Small intestine (tissue), 7 donors: Measurements from ENCODE around the gene STEAP1B. TPM values are rescaled to one million over a fixed set of nuclear protein-coding genes. Genes with fewer than 3 reads are reported as not detected.

ENCODE experiments used
- DNase-seq, 2 donors: peaks; one replicate each; pipeline versions ENCODE4 v3.0.0 to v3.0.0-alpha.2; 2013
- FAIRE-seq: peaks from 2 replicates; lab custom pipeline; 2012; peaks lifted over from hg19 to GRCh38; lab: Jason Lieb, UNC
- H3K27ac ChIP-seq, 3 donors: one replicate each; pipeline ENCODE4 v1.5.1; 2013; ENCODE audit warnings: low read length in 2 of 3, mild to moderate bottlenecking in 2 of 3, control low read depth in 1 of 3, inconsistent platforms in 1 of 3, low read depth in 1 of 3, moderate library complexity in 1 of 3
- H3K27me3 ChIP-seq, 3 donors: one replicate each; pipeline ENCODE4 v1.6.1; 2013; ENCODE audit warnings: low read length in 3 of 3, inconsistent platforms in 1 of 3; ENCODE audit not compliant: control insufficient read depth in 3 of 3, insufficient read depth in 3 of 3
- H3K36me3 ChIP-seq, 3 donors: one replicate each; pipeline ENCODE4 v1.6.1; 2013; ENCODE audit warnings: low read length in 3 of 3, inconsistent platforms in 1 of 3, low read depth in 1 of 3, mild to moderate bottlenecking in 1 of 3, moderate library complexity in 1 of 3; ENCODE audit not compliant: control insufficient read depth in 3 of 3, insufficient read depth in 2 of 3
- H3K4me1 ChIP-seq, 3 donors: one replicate each; pipeline ENCODE4 v1.6.1; 2013; ENCODE audit warnings: low read length in 2 of 3, inconsistent platforms in 1 of 3, low read depth in 1 of 3, mild to moderate bottlenecking in 1 of 3, moderate library complexity in 1 of 3; ENCODE audit not compliant: control insufficient read depth in 3 of 3, insufficient read depth in 2 of 3
- H3K4me3 ChIP-seq, 3 donors: one replicate each; pipeline ENCODE4 v1.5.1; 2013; ENCODE audit warnings: low read length in 3 of 3, control low read depth in 1 of 3, inconsistent platforms in 1 of 3, low read depth in 1 of 3, mild to moderate bottlenecking in 1 of 3, moderate library complexity in 1 of 3
- H3K9me3 ChIP-seq, 2 donors: one replicate each; pipeline ENCODE4 v1.6.1; 2013; ENCODE audit warnings: low read depth in 1 of 2, low read length in 1 of 2; ENCODE audit not compliant: control insufficient read depth in 2 of 2, insufficient read depth in 1 of 2
- WGBS, 3 donors: extraction: QIAGEN DNeasy Blood & Tissue Kit; methylation state at CpG; one replicate each; pipeline ENCODE4 v1.1.7; 2013; 5-methylcytosine and 5-hydroxymethylcytosine counted together
- polyA plus RNA-seq, 4 donors: library from polyadenylated mRNA; stranded (reverse) in 3 of 4; unstranded in 1 of 4; fragments of 200-250 nt in 3 of 4; fragments of 120-200 nt in 1 of 4; gene quantifications; one replicate each; pipeline versions ENCODE4 v1.2.1 to v1.2.3, GENCODE V29; 2013
- donor health status: healthy with polysubstance abuse.
- donor health status: control.
- donor health status: control.
- donor health status: Bipolar disorder and iron deficiency.
- donor health status: healthy.

The STEAP1B gene
- polyA plus RNA-seq, 4 donors = 0.27 to 0.56 TPM; not detected in 2

- WGBS, 3 donors = 61 to 86% (median 74%) methylated on average over 3 of the region's 3 CpGs
- peak overlapping the region in 1 of 3 donors; percentile 17 for H3K27ac ChIP-seq
- no peak overlapping the region for H3K4me3 ChIP-seq
- H3K36me3 ChIP-seq = no peaks in the 10 kb centered on the region
- H3K4me1 ChIP-seq = peaks cover 0 to 11% (median 4%) of the 10 kb centered on the region in 3 donors
- no peak for FAIRE-seq
- no peaks in the 10 kb centered on the region for H3K27me3 ChIP-seq
- no peak for DNase-seq
- no peaks in the 10 kb centered on the region for H3K9me3 ChIP-seq
Observed at GRCh38 chr7:22445853-22446252, 54.1 kb downstream of the STEAP1B start.

DNA sequence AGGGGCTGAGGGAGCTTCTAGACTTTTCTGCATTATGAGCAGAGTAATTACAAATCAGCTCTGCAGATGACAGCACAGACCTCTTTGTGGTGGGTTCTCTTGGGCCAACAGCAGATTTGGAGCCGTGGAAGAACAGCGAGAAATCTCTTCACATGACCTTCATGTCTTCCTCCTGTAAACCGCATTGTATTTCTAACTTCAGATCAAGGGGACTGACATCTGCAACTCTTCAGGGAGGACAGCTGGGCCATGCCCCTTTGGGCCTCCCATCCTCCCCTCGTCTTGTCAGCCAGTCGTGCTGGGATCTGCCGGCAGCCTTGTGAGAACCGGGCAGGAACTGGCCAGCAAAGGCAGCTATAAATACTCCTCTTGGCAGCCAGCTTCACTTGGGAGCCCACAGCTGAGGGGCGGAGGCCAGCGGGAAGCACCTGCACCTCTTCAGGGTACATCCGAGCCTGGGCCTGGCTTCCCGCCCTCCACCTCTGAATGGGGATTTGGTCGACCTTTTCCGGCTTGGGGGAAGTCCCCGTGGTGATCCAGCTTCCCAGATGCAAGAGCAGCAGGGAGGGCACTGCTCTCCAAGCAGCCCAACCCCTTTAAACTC, 54.7 kb downstream of the STEAP1B start:
- Histone ChIP-seq H3K27me3 (no peaks in the 10 kb centered on the region), H3K4me1 (peaks cover 0 to 11% (median 4%) of the 10 kb centered on the region in 3 donors), H3K36me3 (no peaks in the 10 kb centered on the region), H3K27ac (peak overlapping the region in 1 of 3 donors; percentile 47), H3K4me3 (no peak overlapping the region), H3K9me3 (no peaks in the 10 kb centered on the region)
- DNase-seq (peak; percentile 30 to 34), FAIRE-seq (no peak)
- 25 to 29% (median 28%) methylated on average over 14 of the region's 14 CpGs for WGBS, 3 donors

GRCh38 chr7:22444181-22444971, 55.6 kb downstream of the STEAP1B start:
- no peaks in the 10 kb centered on the region for H3K27me3 ChIP-seq
- peak overlapping the region in 2 of 3 donors; percentile 39 to 47 for H3K27ac ChIP-seq
- H3K9me3 ChIP-seq = no peaks in the 10 kb centered on the region
- H3K4me3 ChIP-seq = no peak overlapping the region
- peaks cover 0 to 11% (median 4%) of the 10 kb centered on the region in 3 donors for H3K4me1 ChIP-seq
- DNase-seq (peak; percentile 15 to 32), FAIRE-seq (no peak)
- no peaks in the 10 kb centered on the region for H3K36me3 ChIP-seq
- WGBS, 3 donors = 59 to 75% (median 59%) methylated on average over 13 of the region's 13 CpGs

DNA sequence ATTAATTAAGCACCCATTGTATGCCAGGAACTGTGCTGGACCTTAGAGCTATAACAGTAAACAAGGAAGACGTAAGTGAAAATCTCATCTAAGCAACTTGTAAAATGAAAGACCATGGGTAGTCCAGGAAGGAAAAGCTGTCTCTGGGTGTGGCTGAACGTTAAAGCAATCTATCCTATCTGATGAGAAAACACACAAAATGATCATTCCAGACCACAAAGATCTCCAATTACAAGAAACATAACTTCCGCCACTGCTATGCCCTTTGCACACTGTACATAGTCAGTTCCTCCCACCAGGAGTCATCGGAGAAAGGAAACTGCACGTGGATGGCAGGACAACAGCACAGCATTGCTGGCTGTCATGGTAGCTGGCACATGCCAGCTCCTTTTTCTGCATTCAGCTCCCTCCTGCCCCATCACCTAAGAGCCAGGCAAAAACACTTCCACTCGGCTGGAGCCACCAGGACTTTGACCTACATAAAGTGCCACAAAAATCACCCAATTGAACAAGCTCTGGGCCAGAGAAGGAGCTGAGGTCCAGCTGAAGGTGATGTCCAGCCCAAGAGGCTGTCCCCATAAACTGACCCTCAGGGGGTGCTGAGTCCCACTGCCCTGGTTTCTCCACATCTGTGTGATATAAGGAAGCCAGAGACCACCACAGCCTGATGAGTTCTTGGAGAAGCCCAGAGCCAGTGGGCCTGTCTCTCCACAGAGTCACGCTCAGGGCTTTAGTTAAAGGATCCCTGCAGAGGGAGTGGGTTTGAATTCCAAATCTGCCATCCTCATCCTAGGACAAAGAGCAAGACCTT, 56.4 kb downstream of the STEAP1B start:
- peak; percentile 71 for DNase-seq
- H3K36me3 ChIP-seq = no peaks in the 10 kb centered on the region
- no peaks in the 10 kb centered on the region for H3K9me3 ChIP-seq
- FAIRE-seq = no peak
- 27 to 52% (median 44%) methylated on average over 7 of the region's 7 CpGs for WGBS, 3 donors
- H3K27ac ChIP-seq = peak overlapping the region in 2 of 3 donors; percentile 41 to 59
- H3K4me3 ChIP-seq = no peak overlapping the region
- H3K4me1 ChIP-seq = peaks cover 0 to 11% (median 4%) of the 10 kb centered on the region in 3 donors
- H3K27me3 ChIP-seq = no peaks in the 10 kb centered on the region

GRCh38 chr7:22442882-22443369, 57.1 kb downstream of the STEAP1B start:
- Histone ChIP-seq H3K36me3 (no peaks in the 10 kb centered on the region), H3K27me3 (no peaks in the 10 kb centered on the region), H3K9me3 (no peaks in the 10 kb centered on the region), H3K4me3 (no peak overlapping the region), H3K4me1 (peaks cover 0 to 11% (median 4%) of the 10 kb centered on the region in 3 donors), H3K27ac (peak overlapping the region in 2 of 3 donors; percentile 21 to 41)
- DNase-seq = no peak
- WGBS, 3 donors = 82 to 86% (median 85%) methylated on average over 3 of the region's 3 CpGs
- FAIRE-seq = no peak

GRCh38 chr7:22442187-22442881, 57.7 kb downstream of the STEAP1B start:
- DNase-seq = no peak
- Histone ChIP-seq H3K36me3 (no peaks in the 10 kb centered on the region), H3K9me3 (no peaks in the 10 kb centered on the region), H3K27me3 (no peaks in the 10 kb centered on the region), H3K4me3 (no peak overlapping the region), H3K4me1 (peaks cover 0 to 11% (median 4%) of the 10 kb centered on the region in 3 donors), H3K27ac (peak overlapping the region in 1 of 3 donors; percentile 41)
- FAIRE-seq = no peak
- 64 to 71% (median 70%) methylated on average over 8 of the region's 8 CpGs for WGBS, 3 donors

- WGBS, 3 donors = 97 to 98% (median 97%) methylated on average over 3 of the region's 3 CpGs
- no peak for FAIRE-seq
Observed at GRCh38 chr7:22441157-22441556, 58.8 kb downstream of the STEAP1B start.

More at GRCh38 chr7:22441157-22441556, 58.8 kb downstream of the STEAP1B start:
- Histone ChIP-seq H3K4me1 (peaks cover 0 to 11% (median 4%) of the 10 kb centered on the region in 3 donors), H3K36me3 (no peaks in the 10 kb centered on the region), H3K4me3 (no peak overlapping the region), H3K27ac (no peak overlapping the region), H3K9me3 (no peaks in the 10 kb centered on the region), H3K27me3 (no peaks in the 10 kb centered on the region)
- DNase-seq = no peak
